Measurements from ENCODE around the gene CCDC85A.

Gene CCDC85A

DNA sequence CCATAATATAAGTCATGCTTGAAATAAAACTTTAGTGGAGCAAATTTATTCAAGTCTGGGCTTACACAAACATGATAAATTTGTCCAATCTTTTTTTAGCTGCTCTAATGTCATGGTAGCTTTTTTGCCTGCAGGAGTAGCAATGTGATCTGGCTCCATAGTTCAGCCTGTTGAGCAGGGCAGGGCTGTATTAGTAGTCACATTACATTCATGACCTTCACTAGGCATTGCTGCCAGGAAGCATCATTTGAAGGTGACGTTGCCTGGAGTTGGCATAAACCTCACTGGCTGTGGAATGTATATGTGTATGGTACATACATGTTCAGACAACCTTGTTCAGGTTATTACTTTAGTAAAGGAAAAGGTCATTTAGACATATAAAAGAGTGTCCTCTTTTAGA, 76.6 kb downstream of the CCDC85A start:
- H3K27ac ChIP-seq: no peak overlapping the region
- TF ChIP-seq, protein P1, sequence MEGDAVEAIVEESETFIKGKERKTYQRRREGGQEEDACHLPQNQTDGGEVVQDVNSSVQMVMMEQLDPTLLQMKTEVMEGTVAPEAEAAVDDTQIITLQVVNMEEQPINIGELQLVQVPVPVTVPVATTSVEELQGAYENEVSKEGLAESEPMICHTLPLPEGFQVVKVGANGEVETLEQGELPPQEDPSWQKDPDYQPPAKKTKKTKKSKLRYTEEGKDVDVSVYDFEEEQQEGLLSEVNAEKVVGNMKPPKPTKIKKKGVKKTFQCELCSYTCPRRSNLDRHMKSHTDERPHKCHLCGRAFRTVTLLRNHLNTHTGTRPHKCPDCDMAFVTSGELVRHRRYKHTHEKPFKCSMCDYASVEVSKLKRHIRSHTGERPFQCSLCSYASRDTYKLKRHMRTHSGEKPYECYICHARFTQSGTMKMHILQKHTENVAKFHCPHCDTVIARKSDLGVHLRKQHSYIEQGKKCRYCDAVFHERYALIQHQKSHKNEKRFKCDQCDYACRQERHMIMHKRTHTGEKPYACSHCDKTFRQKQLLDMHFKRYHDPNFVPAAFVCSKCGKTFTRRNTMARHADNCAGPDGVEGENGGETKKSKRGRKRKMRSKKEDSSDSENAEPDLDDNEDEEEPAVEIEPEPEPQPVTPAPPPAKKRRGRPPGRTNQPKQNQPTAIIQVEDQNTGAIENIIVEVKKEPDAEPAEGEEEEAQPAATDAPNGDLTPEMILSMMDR (conservative IDR thresholded peaks at IDR 0.05): no peak
- TF ChIP-seq ZFX (IDR thresholded peaks at IDR 0.05): no peak

DNA sequence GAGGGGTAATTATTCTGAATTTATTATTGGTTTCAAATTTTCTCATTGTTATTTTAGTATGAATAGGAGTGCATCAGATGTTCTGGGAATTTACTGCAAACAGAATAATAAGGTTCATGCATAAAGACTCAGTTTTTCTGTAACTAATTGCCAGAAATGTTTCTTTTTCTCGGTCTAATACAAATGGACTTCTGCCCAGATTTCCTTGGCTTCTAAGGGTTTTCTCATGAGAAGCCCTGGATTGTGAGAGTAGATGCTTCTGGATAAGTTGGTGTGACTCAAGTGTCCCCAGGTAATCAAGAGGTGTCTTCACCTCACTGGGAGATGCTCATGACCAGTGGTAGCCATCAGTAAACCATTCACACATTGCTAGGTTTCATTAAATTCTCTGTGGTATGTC, 78.5 kb downstream of the CCDC85A start:
- TF ChIP-seq ZFX (IDR thresholded peaks at IDR 0.05): no peak
- TF ChIP-seq, protein P1 (conservative IDR thresholded peaks at IDR 0.05): no peak
- H3K27ac ChIP-seq: no peak overlapping the region

DNA sequence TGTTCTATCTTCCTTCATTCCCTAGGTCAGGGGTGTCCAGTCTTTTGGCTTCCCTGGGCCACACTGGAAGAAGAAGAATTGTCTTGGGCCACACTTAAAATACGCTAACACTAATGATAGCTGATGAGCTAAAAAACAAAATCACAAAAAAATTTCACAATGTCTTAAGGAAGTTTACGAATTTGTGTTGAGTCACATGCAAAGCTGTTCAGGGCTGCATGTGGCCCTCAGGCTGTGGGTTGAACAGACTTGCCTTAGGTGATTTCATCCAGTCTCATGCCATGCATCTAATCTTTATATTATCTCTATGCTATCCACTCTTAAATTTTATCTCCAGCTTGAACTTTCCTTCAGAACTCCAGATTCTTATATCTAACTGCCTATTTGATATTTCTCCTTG, 80.1 kb downstream of the CCDC85A start:
- no peak overlapping the region for H3K27ac ChIP-seq
- TF ChIP-seq, protein P1 (conservative IDR thresholded peaks at IDR 0.05): no peak
- no peak for TF ChIP-seq ZFX (IDR thresholded peaks at IDR 0.05)

DNA sequence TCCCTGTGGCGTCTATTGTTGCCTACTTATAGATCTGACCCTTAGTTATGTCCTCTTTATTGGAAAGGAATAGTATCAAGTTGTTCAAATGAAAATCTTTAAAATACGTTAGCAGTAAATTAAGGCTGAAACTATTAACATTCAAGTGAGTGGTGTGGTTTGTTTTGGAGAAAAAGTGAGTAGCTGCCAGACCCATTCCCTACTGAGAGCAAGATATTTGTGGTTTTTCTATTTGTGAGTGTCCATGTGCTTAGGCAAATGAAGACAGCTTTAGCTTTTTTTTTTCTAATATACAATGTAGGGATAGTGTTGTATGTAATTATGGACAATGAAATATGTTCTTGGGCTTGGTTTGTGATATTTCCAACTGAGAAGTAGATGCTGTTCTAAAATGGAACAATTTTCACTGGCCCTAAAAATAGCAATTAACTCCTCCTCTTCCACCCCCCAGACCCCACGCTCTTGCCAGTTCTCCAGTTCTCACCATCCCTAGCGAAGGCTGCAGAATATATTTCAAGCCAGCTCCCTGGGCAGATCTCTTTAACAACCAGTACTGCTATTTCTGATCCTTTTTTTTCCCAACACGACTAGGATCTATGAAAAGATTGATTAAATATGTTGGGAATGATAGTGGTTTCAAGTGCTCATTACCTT, 83.1 kb downstream of the CCDC85A start:
- H3K27ac ChIP-seq: no peak overlapping the region
- no peak for TF ChIP-seq ZFX (IDR thresholded peaks at IDR 0.05)
- TF ChIP-seq, protein P1 (conservative IDR thresholded peaks at IDR 0.05): no peak

DNA sequence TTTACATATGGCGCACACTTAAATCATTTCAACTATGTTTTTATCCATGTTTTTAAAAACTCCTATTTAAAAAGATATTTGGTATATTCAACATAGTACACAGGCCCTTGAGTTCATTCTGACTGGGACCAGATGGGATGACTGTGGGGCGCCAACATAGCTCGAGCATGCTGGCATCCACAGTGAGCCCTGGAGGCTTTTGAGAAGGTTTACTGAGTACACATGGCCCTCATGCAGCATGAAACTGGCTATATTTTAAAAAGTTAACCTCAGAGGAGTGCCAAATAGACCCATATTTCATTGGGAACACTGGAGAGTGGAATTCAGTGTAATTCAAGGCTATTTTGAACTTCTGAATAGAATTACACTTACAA, 83.6 kb downstream of the CCDC85A start:
- TF ChIP-seq, protein P1 (conservative IDR thresholded peaks at IDR 0.05): no peak
- TF ChIP-seq ZFX (IDR thresholded peaks at IDR 0.05): no peak
- no peak overlapping the region for H3K27ac ChIP-seq

DNA sequence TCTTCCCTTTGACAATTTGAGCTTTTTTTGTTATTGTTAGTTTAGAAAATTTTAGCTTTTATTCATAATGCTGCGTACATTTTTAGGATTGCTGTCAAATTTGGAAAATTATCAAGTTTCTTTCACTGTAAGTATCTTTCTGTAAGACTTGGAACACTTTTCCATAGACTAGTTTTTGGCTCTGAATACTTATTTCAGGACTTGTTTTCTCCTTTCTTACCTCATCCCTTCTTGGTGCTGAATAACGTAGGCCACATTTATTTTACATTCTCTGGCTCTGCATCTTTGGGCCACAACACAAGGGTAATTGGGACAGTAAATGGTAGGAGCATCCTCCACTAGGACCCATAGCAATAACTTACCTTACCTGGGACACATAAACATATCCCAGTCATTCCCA, 85.1 kb downstream of the CCDC85A start:
- TF ChIP-seq, protein P1 (conservative IDR thresholded peaks at IDR 0.05): no peak
- TF ChIP-seq ZFX (IDR thresholded peaks at IDR 0.05): no peak
- H3K27ac ChIP-seq: no peak overlapping the region

DNA sequence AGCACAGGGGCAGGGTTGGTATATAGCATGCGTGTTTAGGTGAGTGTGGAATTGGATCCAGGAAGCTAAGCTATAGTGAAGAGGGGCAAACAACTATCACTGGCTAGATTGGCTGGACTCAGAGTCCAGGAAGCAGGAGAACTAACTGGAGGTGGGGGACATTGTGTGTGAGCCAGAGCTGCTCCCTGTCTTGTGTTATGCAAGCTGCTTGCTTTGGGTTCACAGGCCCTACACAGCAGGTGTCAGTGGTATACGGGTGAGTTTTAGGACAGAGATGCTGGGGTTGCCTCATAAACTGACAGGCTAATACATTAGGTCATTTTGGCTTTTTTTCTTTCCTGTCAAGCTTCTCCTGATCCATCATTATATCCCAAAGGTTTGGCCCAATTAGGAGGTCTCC, 87.5 kb downstream of the CCDC85A start:
- TF ChIP-seq, protein P1 (conservative IDR thresholded peaks at IDR 0.05): no peak
- TF ChIP-seq ZFX (IDR thresholded peaks at IDR 0.05): no peak
- no peak overlapping the region for H3K27ac ChIP-seq

Data from C4-2B (cell line).